ENCODE measurements around the gene HSD11B1L.

The HSD11B1L gene

GRCh38 chr19:5706876-5707573, 26.2 kb downstream of the HSD11B1L start:
- DNase-seq (ENCODE audit: low read depth, low spot score), result no peak
- Histone ChIP-seq H3K27ac (no peak overlapping the region), H3K4me3 (no peak overlapping the region), H3K36me3 (ENCODE audit: insufficient read depth, low read length) (peaks cover 75% of the 10 kb centered on the region), H3K9ac (ENCODE audit: insufficient read length) (no peak overlapping the region), H3K9me3 (ENCODE audit: low read depth, low read length) (no peaks in the 10 kb centered on the region)
- TF ChIP-seq FOXP2 (optimal IDR thresholded peaks at IDR 0.05; ENCODE audit: control extremely low read depth, extremely low read length, insufficient read depth) (no peak), EZH2 (IDR thresholded peaks at IDR 0.05) (no peak), POLR2AphosphoS5 (IDR thresholded peaks at IDR 0.05; ENCODE audit: borderline replicate concordance, low read depth, low read length) (no peak)

GRCh38 chr19:5707576-5708575, 27.0 kb downstream of the HSD11B1L start:
- H3K9ac ChIP-seq (ENCODE audit: insufficient read length), result no peak overlapping the region
- no peak overlapping the region for H3K4me3 ChIP-seq
- no peak overlapping the region for H3K27ac ChIP-seq
- H3K9me3 ChIP-seq (ENCODE audit: low read depth, low read length), result no peaks in the 10 kb centered on the region
- TF ChIP-seq FOXP2 (optimal IDR thresholded peaks at IDR 0.05; ENCODE audit: control extremely low read depth, extremely low read length, insufficient read depth), result no peak
- no peak for TF ChIP-seq EZH2 (IDR thresholded peaks at IDR 0.05)
- no peak for TF ChIP-seq POLR2AphosphoS5 (IDR thresholded peaks at IDR 0.05; ENCODE audit: borderline replicate concordance, low read depth, low read length)
- DNase-seq (ENCODE audit: low read depth, low spot score), result no peak
- peaks cover 83% of the 10 kb centered on the region for H3K36me3 ChIP-seq (ENCODE audit: insufficient read depth, low read length)

- Histone ChIP-seq H3K9ac (ENCODE audit: insufficient read length) (no peak overlapping the region), H3K27ac (no peak overlapping the region), H3K4me3 (no peak overlapping the region), H3K36me3 (ENCODE audit: insufficient read depth, low read length) (peaks cover 77% of the 10 kb centered on the region), H3K9me3 (ENCODE audit: low read depth, low read length) (no peaks in the 10 kb centered on the region)
- TF ChIP-seq EZH2 (IDR thresholded peaks at IDR 0.05) (no peak), POLR2AphosphoS5 (IDR thresholded peaks at IDR 0.05; ENCODE audit: borderline replicate concordance, low read depth, low read length) (no peak), FOXP2 (optimal IDR thresholded peaks at IDR 0.05; ENCODE audit: control extremely low read depth, extremely low read length, insufficient read depth) (no peak)
- no peak for DNase-seq (ENCODE audit: low read depth, low spot score)
Measured at GRCh38 chr19:5711025-5711424, 30.2 kb downstream of the HSD11B1L start.

- DNase-seq (ENCODE audit: low read depth, low spot score), result no peak
- Histone ChIP-seq H3K27ac (no peak overlapping the region), H3K36me3 (ENCODE audit: insufficient read depth, low read length) (peaks cover 77% of the 10 kb centered on the region), H3K4me3 (no peak overlapping the region), H3K9me3 (ENCODE audit: low read depth, low read length) (no peaks in the 10 kb centered on the region), H3K9ac (ENCODE audit: insufficient read length) (no peak overlapping the region)
- TF ChIP-seq EZH2 (IDR thresholded peaks at IDR 0.05), result no peak
- no peak for TF ChIP-seq FOXP2 (optimal IDR thresholded peaks at IDR 0.05; ENCODE audit: control extremely low read depth, extremely low read length, insufficient read depth)
- no peak for TF ChIP-seq POLR2AphosphoS5 (IDR thresholded peaks at IDR 0.05; ENCODE audit: borderline replicate concordance, low read depth, low read length)
Measured at GRCh38 chr19:5711713-5712161, 30.9 kb downstream of the HSD11B1L start.

GRCh38 chr19:5713228-5713627, 32.4 kb downstream of the HSD11B1L start:
- no peaks in the 10 kb centered on the region for H3K9me3 ChIP-seq (ENCODE audit: low read depth, low read length)
- no peak overlapping the region for H3K27ac ChIP-seq
- no peak for DNase-seq (ENCODE audit: low read depth, low spot score)
- TF ChIP-seq FOXP2 (optimal IDR thresholded peaks at IDR 0.05; ENCODE audit: control extremely low read depth, extremely low read length, insufficient read depth) (no peak), EZH2 (IDR thresholded peaks at IDR 0.05) (no peak), POLR2AphosphoS5 (IDR thresholded peaks at IDR 0.05; ENCODE audit: borderline replicate concordance, low read depth, low read length) (no peak)
- H3K36me3 ChIP-seq (ENCODE audit: insufficient read depth, low read length), result peaks cover 77% of the 10 kb centered on the region
- no peak overlapping the region for H3K4me3 ChIP-seq
- no peak overlapping the region for H3K9ac ChIP-seq (ENCODE audit: insufficient read length)

GRCh38 chr19:5714816-5715215, 34.0 kb downstream of the HSD11B1L start:
- H3K4me3 ChIP-seq, result no peak overlapping the region
- H3K36me3 ChIP-seq (ENCODE audit: insufficient read depth, low read length), result peaks cover 71% of the 10 kb centered on the region
- H3K27ac ChIP-seq, result no peak overlapping the region
- no peak overlapping the region for H3K9ac ChIP-seq (ENCODE audit: insufficient read length)
- H3K9me3 ChIP-seq (ENCODE audit: low read depth, low read length), result no peaks in the 10 kb centered on the region
- no peak for TF ChIP-seq POLR2AphosphoS5 (IDR thresholded peaks at IDR 0.05; ENCODE audit: borderline replicate concordance, low read depth, low read length)
- no peak for TF ChIP-seq EZH2 (IDR thresholded peaks at IDR 0.05)
- TF ChIP-seq FOXP2 (optimal IDR thresholded peaks at IDR 0.05; ENCODE audit: control extremely low read depth, extremely low read length, insufficient read depth), result no peak
- DNase-seq (ENCODE audit: low read depth, low spot score), result no peak

GRCh38 chr19:5717215-5717935, 36.5 kb downstream of the HSD11B1L start:
- TF ChIP-seq POLR2AphosphoS5 (IDR thresholded peaks at IDR 0.05; ENCODE audit: borderline replicate concordance, low read depth, low read length) (no peak), FOXP2 (optimal IDR thresholded peaks at IDR 0.05; ENCODE audit: control extremely low read depth, extremely low read length, insufficient read depth) (no peak), EZH2 (IDR thresholded peaks at IDR 0.05) (no peak)
- Histone ChIP-seq H3K36me3 (ENCODE audit: insufficient read depth, low read length) (peaks cover 48% of the 10 kb centered on the region), H3K27ac (peak overlapping the region; percentile 98), H3K9ac (ENCODE audit: insufficient read length) (peak overlapping the region; percentile 100), H3K4me3 (peak overlapping the region; percentile 96; the same call in 1 of the 2 replicates), H3K9me3 (ENCODE audit: low read depth, low read length) (no peaks in the 10 kb centered on the region)
- no peak for DNase-seq (ENCODE audit: low read depth, low spot score)

Data from SK-N-MC (cell line).